Stimulated activated CD4-positive, alpha-beta T cell treated with anti-CD3 and anti-CD28 coated beads, Interleukin-1b, Interleukin-23, amount 100 ng/mL, for 1 hour (primary cell): Measurements from ENCODE around the gene SLC2A4.

ENCODE experiments used
- DNase-seq, 2 donors: peaks; one replicate each; pipeline ENCODE4 v3.0.0-alpha.2; 2020; ENCODE audit warnings: low read depth in 2 of 2

The SLC2A4 gene

DNA sequence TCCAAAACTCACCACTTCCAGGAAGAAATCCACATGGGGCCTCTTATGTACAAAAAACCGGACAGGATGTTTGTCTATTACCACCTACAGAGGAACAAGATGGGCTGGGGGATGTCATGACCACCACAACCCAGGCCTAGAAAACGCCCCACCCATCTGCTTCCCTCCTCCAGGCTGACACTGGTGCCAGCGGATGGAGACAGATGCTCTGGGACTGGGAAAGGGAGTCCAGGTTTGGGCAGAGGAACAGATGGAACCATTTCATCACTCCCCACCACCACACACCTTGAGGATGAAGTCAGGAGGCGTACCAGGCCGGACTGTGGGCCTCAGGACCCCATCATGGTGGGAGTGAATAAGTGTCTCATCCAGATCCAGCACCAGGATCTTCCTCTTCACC is 34.7 kb upstream of the SLC2A4 start:
- DNase-seq: no peak

DNA sequence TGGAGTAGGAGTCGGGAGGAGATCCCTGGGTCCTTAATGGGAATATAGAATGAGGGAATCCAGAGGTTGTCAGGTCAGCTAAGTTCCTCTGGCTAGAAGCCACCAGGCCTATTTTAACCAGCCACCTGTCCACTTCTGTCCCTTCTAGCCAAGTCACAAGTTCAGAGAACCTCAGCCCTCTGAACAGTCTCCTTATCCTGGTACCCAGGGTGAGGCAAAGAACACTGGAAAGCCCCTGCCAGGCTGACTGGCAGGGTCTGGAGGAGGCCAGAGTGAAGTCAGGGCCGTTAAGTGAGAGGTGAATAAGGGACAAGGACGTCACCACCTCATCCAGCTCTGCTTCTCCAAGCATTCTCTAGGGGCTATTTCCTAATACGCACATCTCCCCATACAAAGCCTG is 32.7 kb upstream of the SLC2A4 start:
- DNase-seq: no peak

DNA sequence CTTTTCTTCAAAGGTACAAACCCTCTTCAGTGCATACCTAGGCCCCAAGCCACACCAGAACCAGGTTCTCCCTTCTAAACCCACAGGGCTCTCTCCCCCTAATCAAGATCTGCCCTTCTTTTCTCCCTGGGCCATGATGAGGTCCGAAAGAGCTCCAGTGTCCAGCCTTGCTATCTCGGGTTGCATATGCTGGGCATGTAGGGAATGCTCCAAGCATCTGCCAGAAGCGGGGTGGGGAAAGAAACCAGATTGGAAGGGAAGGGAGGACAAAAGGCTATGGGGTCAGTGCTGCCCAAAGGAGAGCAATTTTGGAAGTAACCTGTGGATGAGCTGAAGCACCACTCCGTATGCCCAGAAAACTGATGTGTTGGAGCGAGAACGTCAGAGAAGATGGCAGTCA is 32.3 kb upstream of the SLC2A4 start:
- no peak for DNase-seq

DNA sequence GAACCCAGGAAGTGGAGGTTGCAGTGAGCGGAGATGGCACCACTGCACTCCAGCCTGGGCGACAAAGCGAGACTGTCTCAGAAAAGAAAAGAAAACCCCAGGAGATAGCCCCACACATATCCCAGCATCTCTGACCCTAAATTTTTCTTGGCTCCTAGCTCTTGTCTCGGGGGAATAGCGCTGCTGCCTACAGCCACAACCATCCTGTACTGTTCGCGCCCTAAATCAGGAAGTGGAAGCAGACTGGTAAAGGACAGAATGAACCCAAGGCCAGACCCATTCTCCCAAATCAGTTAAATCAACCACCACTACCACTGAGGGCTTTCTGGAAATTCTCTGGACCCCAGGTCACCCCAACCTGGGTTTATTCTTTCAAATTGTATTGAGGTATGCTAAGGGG is 31.7 kb upstream of the SLC2A4 start:
- DNase-seq: no peak

DNA sequence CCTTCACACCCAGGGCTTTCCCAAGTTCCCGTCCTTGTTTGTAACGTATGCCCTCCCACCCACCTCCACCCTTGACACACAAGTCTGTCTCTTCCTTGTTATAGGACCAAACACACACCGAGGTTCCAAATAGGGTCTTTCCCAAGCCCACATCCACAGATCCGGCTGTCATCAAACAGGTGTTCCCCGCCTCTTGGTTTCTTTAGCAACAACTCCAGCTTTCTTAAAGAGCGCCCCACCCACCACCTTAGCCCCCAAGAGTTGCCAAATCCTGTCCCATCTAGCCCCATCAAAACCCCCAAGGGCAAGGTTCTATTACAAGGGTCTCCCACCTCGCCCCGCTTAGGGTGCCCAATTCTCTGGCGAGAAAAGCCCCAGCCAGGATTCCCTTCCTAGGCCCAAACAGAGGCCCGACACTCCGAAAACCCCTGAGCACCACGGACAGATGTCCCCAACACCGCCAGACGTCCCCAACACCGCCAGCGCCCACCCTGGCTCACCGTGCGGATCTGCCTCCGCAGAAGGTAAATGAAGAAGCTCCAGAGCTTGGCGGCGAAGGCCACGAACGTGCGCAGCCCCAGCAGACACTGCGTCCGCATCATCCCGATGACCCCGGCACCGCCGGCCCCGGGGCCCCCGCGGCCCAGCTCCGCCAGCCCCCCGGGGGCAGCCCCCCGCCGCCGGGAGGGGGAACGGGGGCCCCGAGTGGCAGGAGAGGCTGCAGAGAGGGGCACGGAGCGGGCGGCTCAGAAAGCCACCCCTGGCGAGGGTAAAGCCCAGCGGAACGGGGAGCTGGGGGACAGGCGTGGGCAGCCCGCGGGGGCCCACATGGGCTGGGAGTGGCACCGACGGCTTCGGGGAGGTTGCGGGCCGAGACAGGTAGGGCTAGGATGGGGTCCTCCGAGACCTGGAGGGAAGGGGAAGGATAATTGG is 30.6 kb upstream of the SLC2A4 start:
- DNase-seq: no peak

DNA sequence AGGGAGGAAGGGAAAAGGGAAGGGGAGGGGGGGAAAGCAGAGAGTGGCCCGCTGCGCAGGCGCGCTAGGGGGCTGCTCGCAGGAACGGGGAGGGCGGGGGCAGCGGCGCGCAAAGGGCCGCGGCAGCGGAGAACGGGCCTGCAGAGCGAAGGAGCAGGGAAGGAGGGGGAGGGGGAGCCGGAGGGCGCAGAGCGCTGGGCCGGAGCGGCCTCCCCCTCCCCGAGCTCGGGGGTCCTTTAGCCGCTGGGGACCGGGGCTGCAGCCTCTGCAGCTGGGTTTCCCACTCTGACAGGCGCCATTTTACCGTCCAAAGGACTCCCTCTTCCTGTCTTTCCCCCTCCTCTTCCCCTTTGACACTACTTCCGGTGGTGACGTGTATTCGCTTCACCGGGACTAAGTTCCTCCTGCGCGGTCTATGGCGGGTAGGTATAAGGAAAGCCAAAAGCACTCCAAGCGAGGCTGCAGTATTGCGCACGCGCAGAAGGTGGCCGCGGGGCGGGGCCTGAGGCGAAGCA is 29.8 kb upstream of the SLC2A4 start, which contains the start of gene CTDNEP1:
TSS of gene CTDNEP1 (minus strand) at position 74 of the 515 bp plus-strand sequence. CDS start 438 bp downstream, outside the sequence.
- DNase-seq: peak; percentile 95 to 99

DNA sequence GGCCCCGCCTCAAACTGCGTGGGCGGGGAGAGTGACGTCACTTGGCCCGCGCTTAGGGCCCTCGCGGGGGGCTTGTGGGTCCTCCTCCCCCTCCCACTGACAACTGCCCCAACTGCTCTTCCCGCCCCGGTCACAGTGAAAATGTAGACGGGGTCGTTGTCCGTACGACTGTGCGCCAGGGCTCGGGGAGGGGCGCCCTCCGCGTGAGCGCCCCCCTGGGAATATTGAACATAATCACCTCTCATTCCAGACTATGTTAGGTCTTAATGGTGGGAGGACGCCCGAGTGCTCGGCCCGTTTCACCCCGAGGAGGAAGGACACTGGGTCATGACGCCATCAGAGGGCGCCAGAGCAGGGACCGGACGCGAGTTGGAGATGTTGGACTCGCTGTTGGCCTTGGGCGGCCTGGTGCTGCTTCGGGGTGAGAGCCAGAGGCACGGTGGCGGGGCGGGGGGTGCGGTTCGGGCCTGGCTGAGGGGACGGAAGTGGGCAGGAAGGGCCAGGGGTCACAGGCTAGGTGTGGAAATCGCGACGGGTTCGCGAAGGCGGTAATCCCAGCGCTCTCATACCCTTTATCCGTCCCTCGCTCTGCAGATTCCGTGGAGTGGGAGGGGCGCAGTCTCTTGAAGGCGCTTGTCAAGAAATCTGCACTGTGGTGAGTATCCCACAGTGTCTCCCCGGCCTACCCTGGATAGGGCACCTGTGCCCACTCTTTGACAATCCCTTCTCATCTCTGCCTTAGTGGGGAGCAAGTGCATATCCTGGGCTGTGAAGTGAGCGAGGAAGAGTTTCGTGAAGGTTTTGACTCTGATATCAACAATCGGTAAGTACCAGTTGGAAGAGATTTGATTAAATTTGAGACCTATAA is 29.1 kb upstream of the SLC2A4 start, which contains the start of gene ELP5:
TSS of gene ELP5 (plus strand) at position 40 of the 868 bp plus-strand sequence. CDS start at position 376, 336 bp downstream.
- peak; percentile 59 to 68 for DNase-seq

DNA sequence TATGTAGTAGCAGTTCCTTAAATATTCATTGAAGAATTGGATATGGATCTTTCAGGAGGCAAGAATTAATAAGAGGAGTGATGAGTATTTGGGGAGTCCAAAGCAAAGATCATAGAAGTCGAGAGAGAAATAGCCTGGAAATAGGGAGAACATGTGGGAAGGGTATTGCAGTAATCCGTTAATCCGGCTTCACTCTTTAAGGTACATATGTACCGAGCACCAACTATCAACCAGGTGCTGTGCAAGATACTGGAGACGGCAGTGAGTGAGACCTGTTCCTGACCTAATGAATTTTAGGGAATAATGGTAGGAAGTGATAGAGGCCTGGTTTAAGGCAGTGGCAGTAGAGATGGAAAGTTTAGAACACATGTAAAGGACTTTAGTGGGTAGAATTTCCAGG is 28.4 kb upstream of the SLC2A4 start:
- DNase-seq: no peak

DNA sequence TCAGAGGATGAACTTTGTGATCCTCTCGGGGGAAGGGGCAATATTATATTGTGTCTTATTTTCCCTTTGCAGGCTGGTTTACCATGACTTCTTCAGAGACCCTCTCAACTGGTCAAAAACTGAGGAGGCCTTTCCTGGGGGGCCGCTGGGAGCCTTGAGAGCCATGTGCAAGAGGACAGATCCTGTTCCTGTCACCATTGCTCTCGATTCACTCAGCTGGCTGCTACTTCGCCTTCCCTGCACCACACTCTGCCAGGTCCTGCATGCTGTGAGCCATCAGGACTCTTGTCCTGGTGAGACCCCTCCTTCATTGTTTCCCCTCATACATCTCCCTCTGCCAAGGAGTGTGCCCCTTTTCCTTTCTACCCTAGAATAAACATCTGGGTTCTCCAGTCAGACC is 27.0 kb upstream of the SLC2A4 start:
- no peak for DNase-seq

DNA sequence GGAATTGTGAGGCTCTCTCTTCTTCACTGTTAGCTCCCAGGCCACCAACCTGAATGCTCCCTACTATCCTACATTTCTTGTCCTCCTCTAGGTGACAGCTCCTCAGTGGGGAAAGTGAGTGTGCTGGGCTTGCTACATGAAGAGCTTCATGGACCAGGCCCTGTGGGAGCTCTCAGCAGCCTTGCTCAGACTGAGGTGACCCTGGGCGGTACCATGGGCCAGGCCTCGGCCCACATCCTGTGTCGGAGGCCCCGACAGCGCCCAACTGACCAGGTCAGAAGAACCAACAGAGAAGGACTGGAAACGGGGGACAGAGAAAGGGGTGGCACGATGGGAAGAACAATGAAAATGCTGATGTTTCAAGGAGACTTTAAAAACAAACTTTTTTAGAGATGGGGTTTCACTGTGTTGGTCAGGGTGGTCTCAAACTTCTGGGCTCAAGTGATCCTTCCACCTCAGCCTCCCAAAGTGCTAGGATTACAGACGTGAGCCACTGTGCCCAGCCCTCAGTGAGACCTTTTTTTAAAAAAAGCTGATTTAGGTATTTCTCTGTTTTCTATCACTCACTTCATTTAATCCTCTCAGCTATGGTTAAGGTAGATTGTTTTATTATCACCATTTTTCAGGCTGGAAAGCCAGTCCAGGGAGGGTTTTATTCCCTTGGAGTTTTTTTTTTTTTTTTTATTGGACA is 24.6 kb upstream of the SLC2A4 start:
- DNase-seq: no peak

DNA sequence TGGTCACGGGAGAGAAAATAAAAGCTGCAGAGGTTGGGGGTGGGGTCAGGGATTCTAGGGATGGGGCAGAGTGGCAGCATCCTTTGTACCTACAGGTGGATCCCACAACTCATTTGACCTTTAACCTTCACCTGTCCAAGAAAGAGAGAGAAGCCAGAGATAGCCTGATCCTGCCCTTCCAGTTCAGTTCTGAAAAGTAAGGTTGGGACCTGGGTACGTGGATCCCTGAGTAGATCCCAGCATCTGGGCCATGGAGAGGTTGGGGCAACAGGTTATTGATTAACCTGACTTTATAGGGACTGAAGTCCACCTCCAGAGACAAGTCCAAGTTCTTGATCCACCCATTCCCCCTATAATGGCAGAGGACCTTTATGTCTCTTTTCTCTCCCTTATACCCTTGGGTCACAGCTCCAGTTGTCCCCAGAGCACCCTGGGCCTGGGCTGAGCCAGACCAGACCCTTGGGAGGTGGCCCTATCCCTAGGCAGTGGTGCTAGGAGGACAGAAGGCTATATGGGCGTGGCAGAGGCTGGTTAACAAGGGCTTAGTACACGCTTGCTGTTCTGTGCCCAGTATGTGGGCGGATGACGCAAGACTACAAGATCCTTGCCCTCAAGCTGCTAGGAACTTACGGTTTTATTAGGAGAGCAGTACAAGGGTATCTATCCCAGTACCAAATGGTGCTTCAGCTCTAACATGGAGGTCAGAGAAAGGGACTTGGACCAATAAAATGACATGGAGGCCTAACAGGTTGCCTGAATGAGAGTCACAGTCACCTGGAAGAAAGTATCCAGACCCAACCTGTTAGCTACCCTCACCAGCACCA is 22.6 kb upstream of the SLC2A4 start:
- no peak for DNase-seq

DNA sequence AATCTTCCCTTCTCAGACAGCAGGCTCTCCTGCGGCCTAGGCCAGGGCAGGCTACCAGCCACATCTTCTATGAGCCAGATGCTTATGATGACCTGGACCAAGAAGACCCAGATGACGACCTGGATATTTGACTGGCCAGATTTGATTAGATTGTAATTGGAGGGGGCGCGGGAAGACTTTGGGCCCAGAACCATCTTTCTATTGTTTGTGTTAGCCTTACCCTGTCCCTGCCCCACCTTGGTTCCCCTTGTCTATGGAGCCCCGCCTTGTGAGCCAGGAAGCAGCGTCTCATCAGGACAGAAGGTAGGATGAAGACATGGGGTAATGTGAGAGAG is 22.0 kb upstream of the SLC2A4 start:
- DNase-seq: no peak

DNA sequence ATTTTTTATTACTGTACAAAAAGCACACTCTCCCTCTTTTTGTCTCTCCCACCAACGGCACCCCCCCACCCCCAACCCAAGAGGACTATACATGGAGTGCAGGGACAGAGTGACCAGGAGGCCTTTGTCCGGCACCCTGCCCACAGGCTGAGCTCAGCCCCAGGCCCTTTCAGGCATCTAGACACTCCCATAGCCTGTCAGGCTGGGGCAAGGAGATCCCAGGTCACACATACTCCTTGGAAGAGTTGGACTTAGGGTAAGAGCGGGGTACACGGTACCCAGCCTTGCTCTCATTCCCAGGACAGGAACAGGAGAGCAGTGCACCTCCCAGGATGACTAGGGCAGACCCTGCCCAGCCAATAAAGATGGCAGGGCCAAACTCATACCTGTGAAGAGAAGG is 21.4 kb upstream of the SLC2A4 start:
- DNase-seq: no peak

DNA sequence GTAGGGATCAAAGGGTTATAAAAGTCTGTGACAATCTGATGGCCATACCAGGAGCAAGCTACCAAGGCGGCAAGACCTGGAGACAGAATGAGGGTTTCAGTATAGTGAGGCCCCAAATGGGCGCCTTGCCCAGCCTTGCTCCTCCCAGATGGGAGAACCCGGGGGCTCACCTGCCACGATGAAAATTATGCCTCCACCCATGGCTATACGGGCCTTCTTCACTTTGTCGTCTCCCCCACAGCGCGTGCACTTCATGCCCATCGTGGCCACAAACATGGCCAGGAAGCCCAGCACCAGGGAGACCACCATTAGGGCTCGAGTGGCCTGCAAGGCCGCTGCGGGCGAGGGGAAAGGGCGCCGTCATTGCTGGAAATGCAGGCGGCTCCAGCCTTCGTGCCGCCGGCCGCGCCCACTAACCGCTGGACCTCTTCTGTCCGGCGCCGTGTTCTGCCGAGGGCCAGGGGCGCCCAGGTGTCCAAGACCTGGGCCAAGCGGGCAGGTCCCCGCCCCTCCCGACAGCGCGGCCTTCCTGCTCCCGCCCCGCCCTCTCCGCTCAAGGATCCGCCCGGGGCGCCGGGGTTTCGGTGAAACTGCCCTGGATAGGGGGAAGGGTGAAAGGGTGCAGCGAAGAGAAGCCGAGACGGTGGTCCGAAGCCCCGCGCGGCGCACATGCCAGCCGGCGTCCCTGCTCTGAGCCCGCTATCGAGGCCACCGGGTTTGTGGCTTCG is 20.7 kb upstream of the SLC2A4 start:
- no peak for DNase-seq

DNA sequence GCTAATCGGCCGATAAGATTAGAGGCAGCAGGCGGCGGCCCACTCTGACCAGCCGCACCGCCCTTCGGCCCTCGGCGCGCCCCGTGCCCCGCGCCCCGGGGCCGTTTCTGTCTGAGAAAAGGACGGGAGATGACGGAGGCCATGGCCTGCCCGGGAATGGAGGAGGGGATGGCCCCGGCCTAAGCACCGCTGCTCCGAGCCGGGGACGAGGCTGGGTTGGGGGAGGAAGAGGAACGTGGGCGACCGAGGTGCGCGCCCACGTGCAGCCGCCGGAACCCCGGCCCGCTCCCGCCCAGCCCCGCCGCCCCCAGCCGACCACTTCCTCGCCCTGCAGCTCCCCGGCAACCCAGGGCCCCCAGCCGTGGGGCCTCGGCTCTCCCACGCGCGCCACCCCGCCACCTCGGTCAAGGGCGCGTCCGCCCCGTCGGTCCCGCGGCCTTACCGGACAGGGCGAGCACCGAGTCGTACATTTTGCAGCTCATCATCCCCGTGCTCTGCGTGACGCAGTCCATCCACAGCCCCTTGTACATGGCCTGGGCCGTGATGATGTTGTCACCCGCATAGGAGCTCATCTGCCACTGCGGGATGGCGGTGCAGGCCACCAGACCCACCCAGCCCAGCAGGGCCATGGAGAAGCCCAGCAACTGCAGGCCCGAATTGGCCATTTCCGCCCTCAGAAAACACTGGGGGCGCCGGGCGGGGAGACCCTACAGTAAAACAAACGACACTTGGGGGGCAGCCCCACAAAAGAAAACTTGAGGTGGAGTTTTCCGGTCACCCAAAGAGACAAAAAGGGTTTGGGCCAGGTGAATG is 19.9 kb upstream of the SLC2A4 start:
- no peak for DNase-seq

DNA sequence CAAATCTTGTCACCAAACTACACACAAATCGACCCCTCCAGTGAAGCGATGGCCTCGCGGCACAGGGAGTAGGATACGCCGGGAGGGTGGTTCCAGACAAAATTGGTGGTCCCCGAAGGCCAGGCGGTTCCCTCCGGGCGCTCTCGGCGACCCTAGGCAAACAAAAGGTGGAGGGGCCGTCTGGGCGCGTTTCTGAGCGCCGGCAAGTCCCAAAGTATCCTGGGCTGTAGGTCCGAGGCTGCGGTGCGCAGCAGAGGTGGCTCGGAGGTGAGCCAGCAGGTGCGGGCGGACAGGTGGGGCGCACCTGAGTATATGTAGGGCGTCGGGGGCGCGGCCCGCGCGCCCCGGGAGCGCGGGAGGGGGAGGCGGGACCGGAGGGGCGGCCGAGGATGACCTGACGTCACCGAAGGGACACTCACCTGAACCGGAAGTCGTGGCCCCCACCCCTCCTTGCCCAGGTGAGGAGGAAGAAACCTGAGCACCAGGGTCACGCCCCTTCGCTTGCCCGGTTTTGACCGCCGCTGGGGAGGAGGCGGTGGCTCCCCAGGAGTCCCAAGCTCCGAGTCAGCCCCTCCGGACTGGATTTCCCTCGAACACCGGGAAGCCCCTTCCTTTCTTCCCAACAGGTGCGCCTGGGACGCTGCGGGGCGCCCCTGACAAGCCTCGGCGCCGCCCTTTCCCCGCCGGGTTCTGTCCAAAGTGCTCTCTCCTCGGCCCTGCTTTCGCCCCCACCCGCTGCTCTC is 19.2 kb upstream of the SLC2A4 start, which contains the start of gene CLDN7:
TSS of gene CLDN7 (minus strand) at position 287 of the 743 bp plus-strand sequence. CDS start 435 bp downstream, outside the sequence.
- DNase-seq: no peak

DNA sequence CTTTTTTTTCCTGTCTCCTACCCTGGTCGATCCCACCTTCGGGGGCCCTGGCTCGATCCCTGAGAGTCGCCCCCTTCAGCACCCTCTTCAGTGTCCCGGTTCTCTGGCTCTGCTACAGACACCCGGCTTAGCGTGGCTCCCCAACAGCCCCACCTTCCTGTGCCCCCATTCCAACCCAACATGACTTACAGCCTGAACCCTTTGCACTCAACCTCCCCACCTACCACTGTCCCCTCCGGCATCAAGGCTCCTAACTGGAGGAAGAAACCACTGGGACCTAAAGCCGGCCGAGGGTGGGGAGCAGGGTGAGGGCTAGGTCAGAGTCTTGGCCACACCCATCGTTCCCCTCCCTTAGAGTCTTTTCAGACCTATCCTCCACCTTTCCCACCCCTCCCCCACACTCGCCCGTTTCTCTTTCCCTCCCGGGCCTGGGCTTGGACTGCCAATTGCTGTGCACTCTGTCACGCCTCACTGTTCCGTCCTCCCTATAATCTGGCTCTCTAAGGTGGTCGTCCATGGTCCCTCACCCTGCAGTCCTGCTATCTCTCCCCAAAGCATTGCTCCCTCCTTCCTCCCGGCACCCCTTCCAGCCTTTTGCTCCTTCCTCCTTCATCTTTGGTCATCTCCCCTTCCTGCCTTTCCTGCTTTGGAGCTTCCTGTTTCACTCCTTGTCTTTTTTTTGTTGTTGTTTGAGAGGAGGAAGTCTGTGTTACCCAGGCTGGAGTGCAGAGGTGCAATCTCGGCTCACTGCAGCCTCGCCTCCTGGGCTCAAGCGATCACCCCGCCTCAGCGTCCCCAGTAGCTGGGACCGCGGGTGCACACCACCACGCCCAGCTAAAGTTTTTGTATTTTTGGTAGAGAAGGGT is 18.4 kb upstream of the SLC2A4 start:
- DNase-seq: no peak

DNA sequence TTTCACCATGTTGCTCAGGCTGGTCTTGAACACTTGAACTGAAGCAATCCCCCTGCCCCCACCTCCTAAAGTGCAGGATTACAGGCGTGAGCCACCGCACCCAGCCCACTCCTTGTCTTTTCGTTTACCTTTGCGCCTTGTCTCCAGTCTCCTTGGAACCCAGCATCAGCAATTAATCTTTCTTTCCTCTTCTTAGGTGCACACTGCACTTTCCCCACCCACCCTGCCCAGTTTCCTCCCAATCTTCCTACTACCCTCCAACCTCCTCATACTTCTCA is 17.8 kb upstream of the SLC2A4 start:
- no peak for DNase-seq
